HG02852 (cell line): ENCODE measurements around the gene APBA1.

Experiments
- ATAC-seq: cut with Tn5 transposase; IDR thresholded peaks from one replicate; pipeline ENCODE4 v1.9.1; 2021; ENCODE audit warnings: mild to moderate bottlenecking, moderate library complexity; ENCODE audit not compliant: unreplicated experiment

APBA1 gene

DNA sequence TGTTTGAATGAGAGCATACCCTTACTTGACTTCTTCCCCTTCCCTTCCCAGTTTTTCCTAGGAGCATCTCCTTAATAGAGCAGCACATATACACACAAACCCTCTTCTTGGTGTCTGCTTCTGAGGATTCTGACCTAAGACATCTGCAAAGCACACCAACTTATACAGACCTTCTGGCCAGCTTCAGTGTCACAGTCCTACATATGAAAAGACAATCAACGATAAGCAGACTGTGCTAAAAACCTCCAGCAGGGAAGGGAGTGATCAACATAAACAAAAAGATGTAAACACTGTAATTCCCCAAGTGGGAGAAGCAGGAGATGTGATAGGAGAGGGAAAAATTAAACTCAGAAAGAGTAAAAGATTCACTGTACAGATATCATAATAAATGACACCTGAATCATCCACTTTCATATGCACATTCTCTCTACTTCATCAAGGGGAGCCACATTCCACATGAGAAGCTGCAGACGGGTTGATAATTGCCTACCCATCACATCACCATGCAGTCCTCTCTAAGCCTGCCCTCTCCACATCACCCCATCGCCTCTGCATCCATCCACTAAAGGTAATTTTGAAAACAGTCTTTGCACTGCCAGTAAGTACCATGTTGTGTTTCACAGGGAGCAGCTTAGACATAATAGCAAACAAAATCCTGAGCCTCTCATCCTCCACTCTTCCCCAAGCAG, 13.0 kb downstream of the APBA1 start:
- no peak for ATAC-seq

GRCh38 chr9:69657269-69657668, 14.9 kb downstream of the APBA1 start:
- no peak for ATAC-seq

DNA sequence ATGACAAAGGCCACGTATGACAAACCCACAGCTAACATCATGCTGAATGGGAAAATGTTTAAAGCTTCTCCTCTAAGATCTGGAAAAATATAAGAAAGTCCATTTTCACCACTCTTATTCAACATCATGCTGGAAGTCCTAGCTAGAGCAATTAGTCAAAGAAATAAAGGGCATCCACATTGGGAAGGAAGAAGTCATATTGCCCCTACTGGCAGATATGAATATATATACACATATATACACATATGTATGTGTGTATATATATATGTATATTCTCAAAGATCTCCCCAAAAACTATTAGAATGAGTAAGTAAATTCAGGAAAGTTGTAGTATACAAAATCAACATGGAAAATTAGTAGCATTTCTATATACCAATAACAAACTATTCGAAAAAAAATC, 17.1 kb downstream of the APBA1 start:
- no peak for ATAC-seq

DNA sequence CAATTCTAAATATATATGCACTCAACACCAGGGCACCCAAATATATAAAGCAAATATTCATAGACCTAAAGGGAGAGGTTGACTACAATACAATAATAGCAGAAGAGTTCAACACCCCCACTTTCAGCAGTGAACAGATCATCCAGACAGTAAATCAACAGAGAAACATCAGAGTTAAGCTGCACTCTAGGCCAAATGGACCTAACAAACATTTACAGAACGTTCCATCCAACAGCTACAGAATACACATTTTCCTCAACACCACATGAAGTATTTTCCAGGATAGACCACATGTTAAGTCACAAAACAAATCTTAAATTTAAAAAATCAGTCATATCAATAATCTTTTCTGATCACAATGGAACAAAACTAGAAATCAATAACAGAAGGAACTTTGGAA, 18.9 kb downstream of the APBA1 start:
- ATAC-seq: no peak

GRCh38 chr9:69649566-69650250, 22.5 kb downstream of the APBA1 start:
- no peak for ATAC-seq

DNA sequence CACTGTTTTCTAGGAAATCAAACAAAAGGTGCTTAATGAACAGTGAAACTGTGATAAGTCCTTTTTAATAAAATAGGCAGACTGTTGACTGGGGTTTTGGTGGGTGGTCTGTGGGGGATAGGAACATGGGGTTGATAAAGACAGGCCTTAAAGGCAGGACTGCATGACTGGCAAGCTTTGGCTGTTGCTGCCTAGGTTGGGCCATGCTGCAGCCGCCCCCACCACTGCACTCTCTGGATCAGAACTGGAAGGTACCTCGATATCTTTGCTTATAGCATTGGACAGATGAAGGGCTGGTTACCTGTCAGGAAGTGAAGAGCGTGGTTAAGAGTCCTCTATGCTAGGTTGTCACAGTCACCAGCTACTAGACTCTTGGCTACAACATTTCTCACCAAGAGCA, 24.4 kb downstream of the APBA1 start:
- ATAC-seq: no peak

- no peak for ATAC-seq
Observed at GRCh38 chr9:69646810-69647209, 25.4 kb downstream of the APBA1 start.

DNA sequence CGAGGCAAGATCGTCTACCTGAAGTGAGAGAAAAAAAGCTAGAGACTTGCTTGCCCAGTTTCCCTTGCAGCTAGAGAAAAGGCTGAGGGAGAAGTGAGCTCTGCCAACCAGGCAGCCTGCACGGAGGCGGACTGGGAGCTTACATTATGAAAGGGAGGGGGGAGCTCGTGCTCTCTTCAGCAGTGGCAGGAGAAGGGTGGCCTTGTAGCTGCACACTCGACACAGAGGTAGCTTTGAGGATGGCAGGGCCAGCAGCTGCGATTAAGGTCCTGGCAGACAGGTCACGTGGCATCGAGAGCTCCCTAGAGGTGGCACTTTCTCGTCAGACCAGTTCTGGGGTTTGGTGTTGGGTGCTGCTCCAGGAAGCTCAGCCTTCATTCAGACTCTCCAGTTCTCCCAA, 26.7 kb downstream of the APBA1 start:
- no peak for ATAC-seq

- ATAC-seq: no peak
Observed at GRCh38 chr9:69643098-69643497, 29.1 kb downstream of the APBA1 start.

DNA sequence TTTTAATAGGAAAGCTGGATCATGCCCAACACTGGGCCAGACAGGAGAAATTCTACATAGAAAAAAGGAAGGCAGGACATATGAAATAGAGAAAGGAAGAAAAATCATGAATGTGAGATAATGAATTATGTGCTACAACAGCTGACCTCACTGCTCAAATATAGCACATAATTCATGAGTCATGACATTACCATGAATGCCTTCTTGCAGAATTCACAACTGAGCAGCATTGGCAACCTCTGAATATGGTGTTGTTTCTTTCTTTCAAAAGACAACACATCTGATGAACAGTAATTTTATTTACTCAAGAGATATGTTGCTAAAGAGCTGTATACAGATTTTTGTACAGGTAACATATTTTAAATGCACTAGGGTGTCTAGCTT, 34.4 kb downstream of the APBA1 start:
- ATAC-seq: no peak

- no peak for ATAC-seq
Observed at GRCh38 chr9:69637193-69637816, 34.9 kb downstream of the APBA1 start.

GRCh38 chr9:69633716-69634115, 38.5 kb downstream of the APBA1 start:
- no peak for ATAC-seq

DNA sequence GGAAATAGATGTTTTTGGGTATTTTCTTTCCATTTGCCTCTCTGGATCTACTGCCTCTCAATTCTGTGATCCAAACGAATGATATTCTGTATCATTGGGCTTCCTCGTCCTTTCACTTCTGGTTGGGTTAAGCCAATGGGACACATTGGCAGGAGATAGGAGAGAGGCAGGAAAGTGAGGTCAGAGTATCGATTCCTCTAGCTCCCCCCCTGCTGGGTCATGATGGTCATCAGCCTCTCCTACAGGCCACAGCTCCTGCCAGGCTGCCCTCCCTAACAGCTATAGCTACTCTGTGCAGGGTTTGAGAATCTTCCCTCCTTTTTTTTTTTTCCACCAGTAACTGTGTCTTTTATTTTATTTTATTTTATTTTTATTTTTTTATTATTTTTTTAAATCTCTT, 39.4 kb downstream of the APBA1 start:
- ATAC-seq: no peak

- ATAC-seq: no peak
Observed at GRCh38 chr9:69627281-69627680, 44.9 kb downstream of the APBA1 start.

- ATAC-seq: no peak
Observed at GRCh38 chr9:69623276-69623675, 48.9 kb downstream of the APBA1 start.

DNA sequence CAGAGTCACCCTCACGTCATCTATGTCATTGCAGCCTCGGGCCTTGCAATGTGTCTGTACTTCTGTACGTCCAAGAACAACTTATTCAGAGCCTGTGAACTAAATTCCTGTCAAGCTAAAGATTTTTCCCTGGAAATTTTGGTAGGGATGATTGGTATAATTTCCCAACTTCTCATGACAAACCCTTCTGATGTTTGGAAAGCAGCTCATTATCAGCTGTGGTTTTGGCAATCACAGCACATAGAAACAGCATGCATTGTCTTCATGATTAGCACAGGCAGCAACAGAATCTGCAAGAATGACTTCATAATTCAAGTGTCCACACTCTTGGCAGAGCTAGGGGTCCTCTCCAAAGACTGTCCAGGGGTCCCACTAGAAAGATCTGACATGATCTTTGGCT, 49.5 kb downstream of the APBA1 start:
- ATAC-seq: no peak

DNA sequence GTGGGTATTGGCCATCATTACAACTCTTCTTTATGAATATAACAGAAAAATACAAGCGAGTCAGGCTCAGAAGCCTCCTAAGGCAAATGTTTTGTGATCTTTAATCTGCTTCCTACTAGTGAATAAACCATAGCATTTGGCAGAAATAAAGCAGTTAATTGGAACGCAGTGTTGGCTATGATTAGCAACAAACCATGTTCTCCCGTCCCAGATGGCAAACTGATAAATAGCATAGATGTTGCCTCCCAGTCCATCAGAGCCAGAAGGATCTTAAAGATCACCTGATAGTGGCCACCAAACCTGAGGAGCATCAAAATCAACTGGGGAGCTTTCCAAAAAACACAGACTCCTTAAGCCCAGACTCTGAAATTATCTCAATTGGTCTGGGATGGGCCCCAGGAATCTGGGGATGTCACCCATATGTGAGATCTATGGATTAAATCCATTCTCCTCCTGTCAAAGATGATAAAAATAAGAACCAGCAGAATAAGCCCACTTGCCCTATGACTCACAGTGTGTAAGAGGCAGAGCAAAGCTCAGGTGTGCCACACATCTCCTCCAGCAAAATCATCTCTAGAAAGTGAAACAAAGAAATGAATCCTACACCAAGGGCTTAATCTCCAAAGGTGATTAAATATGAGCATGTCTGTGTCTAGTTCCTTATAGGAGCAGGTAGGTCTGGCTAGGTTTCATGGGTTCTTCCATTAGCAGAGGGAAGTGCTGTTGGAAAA, 50.3 kb downstream of the APBA1 start:
- no peak for ATAC-seq

DNA sequence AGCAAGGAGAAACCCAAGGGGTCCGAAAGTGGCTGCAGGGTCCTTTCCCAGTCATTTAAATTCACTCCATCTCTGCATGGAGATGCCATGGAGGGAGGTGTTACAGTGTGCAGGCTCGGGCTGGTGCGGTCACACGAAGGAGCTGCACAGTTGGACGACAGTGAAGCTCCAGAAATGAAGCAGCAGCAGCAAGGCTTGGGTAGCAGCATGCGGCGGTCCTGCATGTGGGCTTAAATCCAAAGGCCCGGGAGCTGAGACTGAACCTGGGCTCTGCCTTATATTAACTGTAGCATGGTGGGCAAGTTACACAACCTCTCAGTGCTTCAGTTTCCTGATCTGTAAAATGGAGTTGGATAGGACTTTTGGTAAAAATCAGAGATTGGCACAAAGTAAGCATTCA, 51.4 kb downstream of the APBA1 start:
- no peak for ATAC-seq

- no peak for ATAC-seq
Observed at GRCh38 chr9:69619233-69619632, 52.9 kb downstream of the APBA1 start.

DNA sequence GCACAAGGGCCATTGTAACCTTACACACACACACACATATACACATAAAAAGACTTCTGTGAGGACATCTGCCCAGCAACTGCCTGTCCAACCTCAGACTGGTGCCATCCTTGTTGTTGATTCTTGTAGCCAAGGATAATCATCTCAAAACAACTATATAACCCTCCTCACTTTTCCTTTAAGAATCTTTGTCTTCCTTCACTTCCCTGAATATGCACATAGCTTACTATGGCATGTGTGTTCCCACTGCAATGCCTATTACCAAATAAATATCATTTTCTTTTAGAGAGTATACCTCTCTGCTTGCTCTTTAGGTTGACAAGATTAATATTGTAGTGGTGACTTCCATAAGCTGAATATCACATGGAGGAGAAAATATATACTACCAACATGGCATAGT, 55.2 kb downstream of the APBA1 start:
- ATAC-seq: no peak

- ATAC-seq: no peak
Observed at GRCh38 chr9:69615880-69616279, 56.3 kb downstream of the APBA1 start.

DNA sequence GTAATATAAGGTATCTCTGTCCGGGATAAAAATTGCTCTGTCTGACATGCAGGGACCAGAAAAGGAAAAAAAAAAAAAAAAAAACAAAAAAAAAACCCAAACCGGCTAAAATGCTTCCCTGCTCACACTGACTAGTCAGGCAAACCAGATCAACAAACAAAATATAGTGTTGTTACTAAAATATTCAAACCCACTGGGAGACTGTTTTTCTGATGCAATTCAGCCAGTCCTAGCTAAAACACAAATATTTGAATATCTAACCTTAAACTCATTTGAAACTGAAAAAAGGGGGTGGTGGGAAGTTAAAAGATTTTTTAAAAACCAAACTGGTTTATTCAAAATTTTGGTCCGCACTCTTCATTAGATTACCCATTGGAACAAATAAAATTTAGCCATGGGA, 61.0 kb downstream of the APBA1 start:
- ATAC-seq: no peak
